Prostate gland (tissue), 2 donors: ENCODE results near the gene DCK.

Experiments used
- CTCF ChIP-seq, 4 experiments: fragments of 200-600 bp in 2 of 4; fragments of 450-650 bp in 2 of 4; sonication (generic) in 2 of 4; IDR thresholded peaks; 1 replicate in 3 of 4; 2 replicates in 1 of 4; pipeline ENCODE4 v1.5.1; 2016 to 2019; ENCODE audit warnings: antibody characterized with exemption in 4 of 4, mild to moderate bottlenecking in 2 of 4, moderate library complexity in 2 of 4
- POLR2A ChIP-seq: fragments of 450-650 bp; IDR thresholded peaks from one replicate; pipeline ENCODE4 v1.6.1; 2016; ENCODE audit warnings: antibody characterized with exemption, mild to moderate bottlenecking
- POLR2AphosphoS5 ChIP-seq: sonication (generic); formaldehyde crosslinking; IDR thresholded peaks from one replicate; pipeline ENCODE4 v1.6.1; 2017; ENCODE audit warnings: antibody characterized with exemption

DNA sequence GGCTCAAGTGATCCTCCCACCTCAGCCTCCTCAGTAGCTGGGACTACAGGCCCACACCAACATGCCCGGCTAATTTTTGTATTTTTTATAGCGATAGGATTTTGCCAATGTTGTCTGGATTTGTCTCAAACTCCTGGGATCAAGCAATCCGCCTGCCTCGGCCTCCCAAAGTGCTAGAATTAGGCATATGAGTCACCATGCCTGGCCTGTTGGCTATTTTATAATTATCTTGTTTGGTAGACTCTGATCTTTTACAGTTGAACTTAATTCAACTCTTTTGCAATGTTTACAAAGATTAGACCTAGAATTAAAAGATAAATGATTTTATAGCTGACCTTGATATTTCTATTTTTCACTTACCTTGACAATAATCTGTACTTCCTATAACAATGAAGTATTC is 18.0 kb downstream of the DCK start:
- no peak for TF ChIP-seq CTCF (IDR thresholded peaks at IDR 0.05)
- no peak for TF ChIP-seq POLR2AphosphoS5
- TF ChIP-seq POLR2A, result no peak
